Measurements from ENCODE around the gene MORN4. TPM values are rescaled to one million over a fixed set of nuclear protein-coding genes. Genes with fewer than 3 reads are reported as not detected.

Gene MORN4
- total RNA-seq: 21.1 and 24.3 TPM in 2 replicates
- long read RNA-seq, transcript MORN4-201 (5 exons, 2,315 nt): major isoform, 49 of 66 reads
- long read RNA-seq, partial matches to known transcripts: 2 of 66 reads
- long read RNA-seq, other reads (novel, unspliced or antisense): 14 of 66 reads

GRCh38 chr10:97632949-97633884, at the start of gene MORN4:
Gene MORN4, minus strand, starts transcription at chr10:97633500. Its CDS starts 13,847 bp downstream, at chr10:97619653.
- peak; percentile 88 for DNase-seq (ENCODE audit: low spot score, unreplicated experiment)
- H3K36me3 Mint-ChIP-seq (ENCODE audit: insufficient read depth): no peaks in the 10 kb centered on the region
- H3K4me3 Mint-ChIP-seq (ENCODE audit: low read depth): peak within 1 kb of the TSS; percentile 98
- no peaks in the 10 kb centered on the region for H3K27me3 Mint-ChIP-seq
- H3K9me3 Mint-ChIP-seq (ENCODE audit: low read depth): no peaks in the 10 kb centered on the region
- H3K4me1 Mint-ChIP-seq (ENCODE audit: low read depth): peaks cover 12% of the 10 kb centered on the region
- TF ChIP-seq CTCF (IDR thresholded peaks at IDR 0.05; ENCODE audit: unreplicated experiment): no peak
- H3K27ac Mint-ChIP-seq: peak within 1 kb of the TSS; percentile 95

GRCh38 chr10:97682042-97682441, 48.7 kb upstream of the MORN4 start:
- Mint-ChIP-seq H3K4me1 (ENCODE audit: low read depth) (peaks cover 7% of the 10 kb centered on the region), H3K4me3 (ENCODE audit: low read depth) (no peak overlapping the region), H3K27ac (no peak overlapping the region), H3K27me3 (no peaks in the 10 kb centered on the region), H3K9me3 (ENCODE audit: low read depth) (no peaks in the 10 kb centered on the region), H3K36me3 (ENCODE audit: insufficient read depth) (no peaks in the 10 kb centered on the region)
- TF ChIP-seq CTCF (IDR thresholded peaks at IDR 0.05; ENCODE audit: unreplicated experiment): no peak
- no peak for DNase-seq (ENCODE audit: low spot score, unreplicated experiment)

GRCh38 chr10:97679594-97679993, 46.3 kb upstream of the MORN4 start:
- H3K36me3 Mint-ChIP-seq (ENCODE audit: insufficient read depth): peaks cover 3% of the 10 kb centered on the region

GRCh38 chr10:97676770-97677581, 43.7 kb upstream of the MORN4 start:
- no peak overlapping the region for H3K27ac Mint-ChIP-seq
- H3K36me3 Mint-ChIP-seq (ENCODE audit: insufficient read depth): peaks cover 8% of the 10 kb centered on the region
- H3K27me3 Mint-ChIP-seq: no peaks in the 10 kb centered on the region
- TF ChIP-seq CTCF (IDR thresholded peaks at IDR 0.05; ENCODE audit: unreplicated experiment): peak; percentile 91
- no peak overlapping the region for H3K4me3 Mint-ChIP-seq (ENCODE audit: low read depth)
- peak; percentile 20 for DNase-seq (ENCODE audit: low spot score, unreplicated experiment)
- no peaks in the 10 kb centered on the region for H3K4me1 Mint-ChIP-seq (ENCODE audit: low read depth)
- H3K9me3 Mint-ChIP-seq (ENCODE audit: low read depth): no peaks in the 10 kb centered on the region

More at GRCh38 chr10:97679594-97679993, 46.3 kb upstream of the MORN4 start:
- TF ChIP-seq CTCF (IDR thresholded peaks at IDR 0.05; ENCODE audit: unreplicated experiment): no peak
- H3K27me3 Mint-ChIP-seq: no peaks in the 10 kb centered on the region
- H3K9me3 Mint-ChIP-seq (ENCODE audit: low read depth): no peaks in the 10 kb centered on the region
- H3K27ac Mint-ChIP-seq: no peak overlapping the region
- H3K4me3 Mint-ChIP-seq (ENCODE audit: low read depth): no peak overlapping the region
- peaks cover 7% of the 10 kb centered on the region for H3K4me1 Mint-ChIP-seq (ENCODE audit: low read depth)
- DNase-seq (ENCODE audit: low spot score, unreplicated experiment): no peak

GRCh38 chr10:97675222-97675621, 41.9 kb upstream of the MORN4 start:
- H3K4me1 Mint-ChIP-seq (ENCODE audit: low read depth): no peaks in the 10 kb centered on the region
- no peaks in the 10 kb centered on the region for H3K9me3 Mint-ChIP-seq (ENCODE audit: low read depth)
- no peak overlapping the region for H3K4me3 Mint-ChIP-seq (ENCODE audit: low read depth)
- DNase-seq (ENCODE audit: low spot score, unreplicated experiment): no peak
- no peak overlapping the region for H3K27ac Mint-ChIP-seq
- H3K36me3 Mint-ChIP-seq (ENCODE audit: insufficient read depth): peaks cover 11% of the 10 kb centered on the region
- no peak for TF ChIP-seq CTCF (IDR thresholded peaks at IDR 0.05; ENCODE audit: unreplicated experiment)
- H3K27me3 Mint-ChIP-seq: no peaks in the 10 kb centered on the region
